ENCODE data around the gene QDPR. TPM values are rescaled to one million over a fixed set of nuclear protein-coding genes. Genes with fewer than 3 reads are reported as not detected.
A peak's percentile ranks its signal among the peaks of the same experiment; 100 is the strongest.

The QDPR gene
- total and polyA plus RNA-seq, 9 of the 15 experiments (the other 6 are each of a cell fraction or from before 2014, with no cell fraction given): 5.7 to 29.7 (median 17.2) TPM

DNA sequence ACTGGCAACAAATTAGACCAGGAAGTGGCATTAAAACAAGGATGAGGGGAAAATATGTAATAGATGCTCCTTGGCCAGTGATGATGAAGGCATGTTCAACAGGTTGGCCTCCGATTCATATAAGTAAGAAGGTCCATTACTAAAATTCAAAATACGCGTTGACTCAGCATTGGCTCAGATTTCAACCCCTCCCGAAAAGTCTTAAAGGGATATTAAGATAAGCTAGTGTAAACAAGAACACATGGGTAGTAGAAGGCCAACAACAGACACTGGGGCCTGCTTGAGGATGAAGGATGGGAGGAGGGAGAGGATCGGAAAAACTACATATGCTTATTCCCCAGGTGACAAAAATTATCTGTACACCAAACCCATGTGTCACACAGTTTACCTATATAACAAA, 46.0 kb upstream of the QDPR start (continued):
- TF ChIP-seq MYC (IDR thresholded peaks at IDR 0.05; ENCODE audit: low read depth, low read length) (0 out of 2 replicates have a peak, but pooled peaks have one; percentile 18), MYC (CRISPR knock-in tag; IDR thresholded peaks at IDR 0.05; ENCODE audit: borderline replicate concordance, low read depth) (no peak)

DNA sequence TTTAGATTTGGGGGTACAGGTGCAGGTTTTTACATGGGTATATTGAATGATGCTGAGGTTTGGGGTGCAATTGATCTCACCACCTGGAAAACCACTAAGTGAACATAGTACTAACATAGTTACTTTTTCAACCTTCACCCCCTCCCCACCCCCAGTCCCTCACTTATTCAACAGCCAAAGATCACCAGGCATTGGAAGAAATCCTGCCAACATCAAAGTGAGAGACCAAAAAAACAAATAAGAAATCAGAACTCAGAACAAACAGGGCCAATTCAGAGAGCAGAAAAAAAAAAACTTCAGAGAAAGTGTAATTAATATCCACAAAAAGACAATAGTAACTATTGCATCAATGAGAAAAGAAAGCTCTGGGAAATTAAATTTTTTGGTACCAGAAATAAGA, 44.6 kb upstream of the QDPR start:
- ChIA-PET POLR2A (interaction anchor here (0.7 kb wide), 1 partner anchor 129 kb away, joined by 3 read pairs; no protein-coding TSS in a partner anchor), CTCF (ENCODE audit: low intra/inter-chr PET ratio) (no interaction called here)
- DNase-seq (ENCODE audit: extremely low read depth in 1 of 4, low spot score in 3 of 4) (no peak), FAIRE-seq (no peak), ATAC-seq (no peak)
- TF ChIP-seq ZZZ3 (IDR thresholded peaks at IDR 0.05): no peak
- no peaks in the 10 kb centered on the region for H3K9me3 ChIP-seq (replicated peaks; ENCODE audit: control insufficient read depth, insufficient read depth, low read depth, low read length)
- in situ Hi-C loops (cut with MboI) (no loop called here), intact Hi-C loops (cut with micrococcal nuclease) (no loop called here)
- no peak overlapping the region for H3K4me2 ChIP-seq (ENCODE audit: insufficient read depth, low read length)
- H3K4me1 ChIP-seq (replicated peaks in 1 of 2; ENCODE audit: control insufficient read depth in 2 of 2, insufficient read depth in 2 of 2, low read length in 2 of 2): peaks cover 0 to 2% of the 10 kb centered on the region in 2 experiments; a peak in 1 of 5 replicates
- H4K20me1 ChIP-seq (replicated peaks; ENCODE audit: control insufficient read depth, insufficient read depth, low read length): no peaks in the 10 kb centered on the region
- no peak overlapping the region for H3K4me3 ChIP-seq
- H3K27me3 ChIP-seq (ENCODE audit: control insufficient read depth in 2 of 2, insufficient read depth in 2 of 2, low read length in 2 of 2): peaks cover 28 to 33% of the 10 kb centered on the region in 2 experiments; a peak in 4 of 5 replicates
- H3K27ac ChIP-seq (ENCODE audit: extremely low read depth, low read depth, low read length): no peak overlapping the region
- H3K36me3 ChIP-seq (ENCODE audit: control insufficient read depth, insufficient read depth, low read length): no peaks in the 10 kb centered on the region
- H3K79me2 ChIP-seq (ENCODE audit: control insufficient read depth, insufficient read depth, low read length): no peaks in the 10 kb centered on the region
- BruUV-seq (replicated peaks): no TSS peak
- H3K9me1 ChIP-seq (ENCODE audit: control insufficient read depth, insufficient read depth, low read length): no peaks in the 10 kb centered on the region
- no peak overlapping the region for H2AFZ ChIP-seq (ENCODE audit: low read depth, low read length)
- H3K9ac ChIP-seq (ENCODE audit: insufficient read depth in 1 of 2, low read depth in 2 of 2, low read length in 2 of 2): no peak overlapping the region

DNA sequence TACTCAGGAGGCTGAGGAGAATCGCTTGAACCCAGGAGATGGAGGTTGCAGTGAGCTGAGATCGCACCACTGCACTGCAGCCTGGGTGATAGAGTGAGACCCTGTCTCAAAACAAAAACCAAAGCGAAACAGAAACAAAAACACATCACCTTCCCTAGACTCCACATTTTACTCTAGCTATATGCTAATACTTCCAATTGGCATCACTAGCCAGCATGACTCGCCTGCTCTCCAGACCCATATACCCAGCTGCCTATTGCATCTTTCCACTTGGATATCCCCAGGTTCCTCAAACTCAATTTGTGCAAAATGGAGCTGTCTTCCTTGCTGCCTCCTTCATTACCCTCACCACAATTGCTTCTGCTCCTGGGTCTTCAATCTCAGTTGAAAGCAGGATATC, 42.7 kb upstream of the QDPR start:
- ATAC-seq (no peak), FAIRE-seq (no peak), DNase-seq (ENCODE audit: extremely low read depth in 1 of 4, low spot score in 3 of 4) (no peak)
- no peaks in the 10 kb centered on the region for H3K9me1 ChIP-seq (ENCODE audit: control insufficient read depth, insufficient read depth, low read length)
- H3K4me1 ChIP-seq (replicated peaks in 1 of 2; ENCODE audit: control insufficient read depth in 2 of 2, insufficient read depth in 2 of 2, low read length in 2 of 2): peaks cover 0 to 2% of the 10 kb centered on the region in 2 experiments; a peak in 1 of 5 replicates
- H3K27ac ChIP-seq (ENCODE audit: extremely low read depth, low read depth, low read length): no peak overlapping the region
- no TSS peak for BruUV-seq (replicated peaks)
- H3K79me2 ChIP-seq (ENCODE audit: control insufficient read depth, insufficient read depth, low read length): no peaks in the 10 kb centered on the region
- 0% methylated on average over 4 of the region's 4 CpGs for WGBS (ENCODE audit: insufficient coverage, low coverage, missing lambda C conversion rate)
- intact Hi-C loops (cut with micrococcal nuclease): no loop called here
- no peak overlapping the region for H3K4me3 ChIP-seq
- in situ Hi-C loops (cut with MboI): no loop called here
- ChIA-PET CTCF (ENCODE audit: low intra/inter-chr PET ratio) (no interaction called here), POLR2A (interaction anchor here (0.8 kb wide), 1 partner anchor 23 kb away, joined by 3 read pairs; no protein-coding TSS in a partner anchor)
- peaks cover 22% of the 10 kb centered on the region in 2 experiments; a peak in 3 of 5 replicates for H3K27me3 ChIP-seq (ENCODE audit: control insufficient read depth in 2 of 2, insufficient read depth in 2 of 2, low read length in 2 of 2)
- no peak overlapping the region for H2AFZ ChIP-seq (ENCODE audit: low read depth, low read length)
- no peaks in the 10 kb centered on the region for H3K36me3 ChIP-seq (ENCODE audit: control insufficient read depth, insufficient read depth, low read length)
- H3K9ac ChIP-seq (ENCODE audit: insufficient read depth in 1 of 2, low read depth in 2 of 2, low read length in 2 of 2): no peak overlapping the region
- no peak overlapping the region for H3K4me2 ChIP-seq (ENCODE audit: insufficient read depth, low read length)
- no peaks in the 10 kb centered on the region for H3K9me3 ChIP-seq (replicated peaks; ENCODE audit: control insufficient read depth, insufficient read depth, low read depth, low read length)
- no peaks in the 10 kb centered on the region for H4K20me1 ChIP-seq (replicated peaks; ENCODE audit: control insufficient read depth, insufficient read depth, low read length)
- TF ChIP-seq BDP1 (IDR thresholded peaks at IDR 0.05; ENCODE audit: insufficient read depth, insufficient read length): no peak
- TF ChIP-seq TBP (optimal IDR thresholded peaks at IDR 0.05; ENCODE audit: low read depth, low read length): no peak
- TF ChIP-seq, protein P1, sequence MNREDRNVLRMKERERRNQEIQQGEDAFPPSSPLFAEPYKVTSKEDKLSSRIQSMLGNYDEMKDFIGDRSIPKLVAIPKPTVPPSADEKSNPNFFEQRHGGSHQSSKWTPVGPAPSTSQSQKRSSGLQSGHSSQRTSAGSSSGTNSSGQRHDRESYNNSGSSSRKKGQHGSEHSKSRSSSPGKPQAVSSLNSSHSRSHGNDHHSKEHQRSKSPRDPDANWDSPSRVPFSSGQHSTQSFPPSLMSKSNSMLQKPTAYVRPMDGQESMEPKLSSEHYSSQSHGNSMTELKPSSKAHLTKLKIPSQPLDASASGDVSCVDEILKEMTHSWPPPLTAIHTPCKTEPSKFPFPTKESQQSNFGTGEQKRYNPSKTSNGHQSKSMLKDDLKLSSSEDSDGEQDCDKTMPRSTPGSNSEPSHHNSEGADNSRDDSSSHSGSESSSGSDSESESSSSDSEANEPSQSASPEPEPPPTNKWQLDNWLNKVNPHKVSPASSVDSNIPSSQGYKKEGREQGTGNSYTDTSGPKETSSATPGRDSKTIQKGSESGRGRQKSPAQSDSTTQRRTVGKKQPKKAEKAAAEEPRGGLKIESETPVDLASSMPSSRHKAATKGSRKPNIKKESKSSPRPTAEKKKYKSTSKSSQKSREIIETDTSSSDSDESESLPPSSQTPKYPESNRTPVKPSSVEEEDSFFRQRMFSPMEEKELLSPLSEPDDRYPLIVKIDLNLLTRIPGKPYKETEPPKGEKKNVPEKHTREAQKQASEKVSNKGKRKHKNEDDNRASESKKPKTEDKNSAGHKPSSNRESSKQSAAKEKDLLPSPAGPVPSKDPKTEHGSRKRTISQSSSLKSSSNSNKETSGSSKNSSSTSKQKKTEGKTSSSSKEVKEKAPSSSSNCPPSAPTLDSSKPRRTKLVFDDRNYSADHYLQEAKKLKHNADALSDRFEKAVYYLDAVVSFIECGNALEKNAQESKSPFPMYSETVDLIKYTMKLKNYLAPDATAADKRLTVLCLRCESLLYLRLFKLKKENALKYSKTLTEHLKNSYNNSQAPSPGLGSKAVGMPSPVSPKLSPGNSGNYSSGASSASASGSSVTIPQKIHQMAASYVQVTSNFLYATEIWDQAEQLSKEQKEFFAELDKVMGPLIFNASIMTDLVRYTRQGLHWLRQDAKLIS (CRISPR knock-in tag; IDR thresholded peaks at IDR 0.05): no peak
- no peak for TF ChIP-seq ZNF311 (CRISPR knock-in tag; IDR thresholded peaks at IDR 0.05)
- TF ChIP-seq, protein P2, sequence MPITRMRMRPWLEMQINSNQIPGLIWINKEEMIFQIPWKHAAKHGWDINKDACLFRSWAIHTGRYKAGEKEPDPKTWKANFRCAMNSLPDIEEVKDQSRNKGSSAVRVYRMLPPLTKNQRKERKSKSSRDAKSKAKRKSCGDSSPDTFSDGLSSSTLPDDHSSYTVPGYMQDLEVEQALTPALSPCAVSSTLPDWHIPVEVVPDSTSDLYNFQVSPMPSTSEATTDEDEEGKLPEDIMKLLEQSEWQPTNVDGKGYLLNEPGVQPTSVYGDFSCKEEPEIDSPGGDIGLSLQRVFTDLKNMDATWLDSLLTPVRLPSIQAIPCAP (CRISPR knock-in tag; IDR thresholded peaks at IDR 0.05; ENCODE audit: borderline replicate concordance): no peak
- no peak for TF ChIP-seq CHD4 (IDR thresholded peaks at IDR 0.05; ENCODE audit: insufficient read depth, insufficient replicate concordance, low read depth, low read length, poor library complexity, severe bottlenecking)
- no peak for TF ChIP-seq SRSF3 (IDR thresholded peaks at IDR 0.05; ENCODE audit: insufficient read depth, low read length)

Data from K562 (cell line).